ENCODE measurements around the gene GALK2.

Gene GALK2

DNA sequence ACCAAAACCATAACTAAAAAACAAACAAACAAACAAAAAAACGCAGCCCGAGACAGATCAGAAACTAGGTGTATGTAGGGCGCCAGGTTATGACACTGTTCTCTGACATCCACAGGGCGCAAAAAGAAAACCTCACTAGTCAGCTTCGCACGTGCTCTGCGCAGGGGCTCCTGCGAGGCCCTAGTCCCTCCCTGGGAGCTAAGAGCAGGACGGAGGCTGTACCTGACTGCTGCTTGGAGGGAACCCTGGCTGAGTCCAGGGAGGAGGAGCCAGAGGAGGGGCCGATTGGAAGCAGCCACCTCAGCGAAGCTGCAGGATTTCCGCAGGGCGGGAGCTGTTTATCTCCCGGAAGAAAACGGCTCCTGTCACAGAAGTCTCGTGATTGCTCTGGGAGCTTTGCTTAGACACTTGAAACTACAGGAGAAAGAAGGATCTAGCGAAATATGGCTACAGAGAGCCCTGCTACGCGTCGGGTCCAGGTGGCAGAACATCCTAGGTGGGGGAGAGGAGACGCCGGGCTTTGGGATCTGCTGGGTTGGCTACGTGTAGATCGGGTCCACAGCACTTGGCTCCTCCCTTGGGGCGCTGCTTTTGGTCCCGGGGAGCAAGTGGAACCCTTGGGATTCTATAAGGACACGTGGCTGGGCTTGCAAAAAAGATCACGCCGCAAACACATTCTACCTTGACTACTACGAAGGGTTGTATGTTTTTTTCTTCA is at the start of gene GALK2:
GALK2 (plus strand) TSS at position 368 of the 718 bp plus-strand sequence; CDS start at position 444, 76 bp downstream.
- Histone ChIP-seq H3K36me3 (ENCODE audit: control insufficient read depth in 2 of 2, insufficient read depth in 1 of 2, low read length in 2 of 2) (no peaks in the 10 kb centered on the region), H3K27ac (ENCODE audit: extremely low read depth, low read depth, low read length) (peak within 1 kb of the TSS; percentile 40), H3K9me3 (ENCODE audit: control insufficient read depth, insufficient read depth, low read depth, low read length) (no peaks in the 10 kb centered on the region), H3K4me3 (ENCODE audit: low read depth, low read length) (peak within 1 kb of the TSS; percentile 65), H3K4me1 (ENCODE audit: control insufficient read depth, insufficient read depth, low read length) (no peaks in the 10 kb centered on the region)
- CTCF ChIA-PET, result interaction anchor here (0.6 kb wide), 2 partner anchors 13 to 60 kb away, joined by 3 read pairs; no protein-coding TSS in a partner anchor
- POLR2A ChIA-PET, result interaction anchor here (0.8 to 1.8 kb wide), 5 partner anchors 9 to 359 kb away, joined by 3 to 27 read pairs (median 4); partner anchors contain the start of genes CEP152, COPS2 and EID1
- TF ChIP-seq ZBTB21 (tag by site-specific recombination; IDR thresholded peaks at IDR 0.05) (0 out of 2 replicates have a peak, but pooled peaks have one; percentile 38), ZIC2 (tag by site-specific recombination; IDR thresholded peaks at IDR 0.05) (peak; percentile 55), ZNF366 (tag by site-specific recombination; conservative IDR thresholded peaks at IDR 0.05) (peak; percentile 62; the same call in 1 of the 2 replicates), KLF7 (tag by site-specific recombination; IDR thresholded peaks at IDR 0.05; ENCODE audit: borderline replicate concordance) (no peak), SP7 (tag by site-specific recombination; IDR thresholded peaks at IDR 0.05) (0 out of 2 replicates have a peak, but pooled peaks have one; percentile 24), ZNF629 (tag by site-specific recombination; IDR thresholded peaks at IDR 0.05) (peak; percentile 85), ZBTB17 (tag by site-specific recombination; IDR thresholded peaks at IDR 0.05) (peak; percentile 93), ZNF621 (tag by site-specific recombination; IDR thresholded peaks at IDR 0.05) (no peak), GLIS1 (tag by site-specific recombination; IDR thresholded peaks at IDR 0.05) (peak; percentile 45), ZSCAN30 (tag by site-specific recombination; IDR thresholded peaks at IDR 0.05) (peak; percentile 70), ZNF174 (tag by site-specific recombination; IDR thresholded peaks at IDR 0.05) (no peak), TRIM28 (IDR thresholded peaks at IDR 0.05; ENCODE audit: borderline replicate concordance, low read length) (0 out of 2 replicates have a peak, but pooled peaks have one; percentile 24), KLF8 (tag by site-specific recombination; IDR thresholded peaks at IDR 0.05) (0 out of 2 replicates have a peak, but pooled peaks have one; percentile 15), ZNF501 (tag by site-specific recombination; IDR thresholded peaks at IDR 0.05) (peak; percentile 56; the same call in 1 of the 2 replicates), ZNF701 (tag by site-specific recombination; IDR thresholded peaks at IDR 0.05) (no peak), ZNF600 (tag by site-specific recombination; IDR thresholded peaks at IDR 0.05) (peak; percentile 82), ZEB2 (tag by site-specific recombination; IDR thresholded peaks at IDR 0.05) (peak; percentile 35; the same call in 1 of the 2 replicates)
- TF ChIP-seq, protein P1, sequence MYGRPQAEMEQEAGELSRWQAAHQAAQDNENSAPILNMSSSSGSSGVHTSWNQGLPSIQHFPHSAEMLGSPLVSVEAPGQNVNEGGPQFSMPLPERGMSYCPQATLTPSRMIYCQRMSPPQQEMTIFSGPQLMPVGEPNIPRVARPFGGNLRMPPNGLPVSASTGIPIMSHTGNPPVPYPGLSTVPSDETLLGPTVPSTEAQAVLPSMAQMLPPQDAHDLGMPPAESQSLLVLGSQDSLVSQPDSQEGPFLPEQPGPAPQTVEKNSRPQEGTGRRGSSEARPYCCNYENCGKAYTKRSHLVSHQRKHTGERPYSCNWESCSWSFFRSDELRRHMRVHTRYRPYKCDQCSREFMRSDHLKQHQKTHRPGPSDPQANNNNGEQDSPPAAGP (tag by site-specific recombination; IDR thresholded peaks at IDR 0.05), result peak; percentile 38; the same call in 1 of the 2 replicates
- TF ChIP-seq, protein P2, sequence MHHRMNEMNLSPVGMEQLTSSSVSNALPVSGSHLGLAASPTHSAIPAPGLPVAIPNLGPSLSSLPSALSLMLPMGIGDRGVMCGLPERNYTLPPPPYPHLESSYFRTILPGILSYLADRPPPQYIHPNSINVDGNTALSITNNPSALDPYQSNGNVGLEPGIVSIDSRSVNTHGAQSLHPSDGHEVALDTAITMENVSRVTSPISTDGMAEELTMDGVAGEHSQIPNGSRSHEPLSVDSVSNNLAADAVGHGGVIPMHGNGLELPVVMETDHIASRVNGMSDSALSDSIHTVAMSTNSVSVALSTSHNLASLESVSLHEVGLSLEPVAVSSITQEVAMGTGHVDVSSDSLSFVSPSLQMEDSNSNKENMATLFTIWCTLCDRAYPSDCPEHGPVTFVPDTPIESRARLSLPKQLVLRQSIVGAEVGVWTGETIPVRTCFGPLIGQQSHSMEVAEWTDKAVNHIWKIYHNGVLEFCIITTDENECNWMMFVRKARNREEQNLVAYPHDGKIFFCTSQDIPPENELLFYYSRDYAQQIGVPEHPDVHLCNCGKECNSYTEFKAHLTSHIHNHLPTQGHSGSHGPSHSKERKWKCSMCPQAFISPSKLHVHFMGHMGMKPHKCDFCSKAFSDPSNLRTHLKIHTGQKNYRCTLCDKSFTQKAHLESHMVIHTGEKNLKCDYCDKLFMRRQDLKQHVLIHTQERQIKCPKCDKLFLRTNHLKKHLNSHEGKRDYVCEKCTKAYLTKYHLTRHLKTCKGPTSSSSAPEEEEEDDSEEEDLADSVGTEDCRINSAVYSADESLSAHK (tag by site-specific recombination; IDR thresholded peaks at IDR 0.05), result peak; percentile 68; the same call in 1 of the 2 replicates
- TF ChIP-seq, protein P3, sequence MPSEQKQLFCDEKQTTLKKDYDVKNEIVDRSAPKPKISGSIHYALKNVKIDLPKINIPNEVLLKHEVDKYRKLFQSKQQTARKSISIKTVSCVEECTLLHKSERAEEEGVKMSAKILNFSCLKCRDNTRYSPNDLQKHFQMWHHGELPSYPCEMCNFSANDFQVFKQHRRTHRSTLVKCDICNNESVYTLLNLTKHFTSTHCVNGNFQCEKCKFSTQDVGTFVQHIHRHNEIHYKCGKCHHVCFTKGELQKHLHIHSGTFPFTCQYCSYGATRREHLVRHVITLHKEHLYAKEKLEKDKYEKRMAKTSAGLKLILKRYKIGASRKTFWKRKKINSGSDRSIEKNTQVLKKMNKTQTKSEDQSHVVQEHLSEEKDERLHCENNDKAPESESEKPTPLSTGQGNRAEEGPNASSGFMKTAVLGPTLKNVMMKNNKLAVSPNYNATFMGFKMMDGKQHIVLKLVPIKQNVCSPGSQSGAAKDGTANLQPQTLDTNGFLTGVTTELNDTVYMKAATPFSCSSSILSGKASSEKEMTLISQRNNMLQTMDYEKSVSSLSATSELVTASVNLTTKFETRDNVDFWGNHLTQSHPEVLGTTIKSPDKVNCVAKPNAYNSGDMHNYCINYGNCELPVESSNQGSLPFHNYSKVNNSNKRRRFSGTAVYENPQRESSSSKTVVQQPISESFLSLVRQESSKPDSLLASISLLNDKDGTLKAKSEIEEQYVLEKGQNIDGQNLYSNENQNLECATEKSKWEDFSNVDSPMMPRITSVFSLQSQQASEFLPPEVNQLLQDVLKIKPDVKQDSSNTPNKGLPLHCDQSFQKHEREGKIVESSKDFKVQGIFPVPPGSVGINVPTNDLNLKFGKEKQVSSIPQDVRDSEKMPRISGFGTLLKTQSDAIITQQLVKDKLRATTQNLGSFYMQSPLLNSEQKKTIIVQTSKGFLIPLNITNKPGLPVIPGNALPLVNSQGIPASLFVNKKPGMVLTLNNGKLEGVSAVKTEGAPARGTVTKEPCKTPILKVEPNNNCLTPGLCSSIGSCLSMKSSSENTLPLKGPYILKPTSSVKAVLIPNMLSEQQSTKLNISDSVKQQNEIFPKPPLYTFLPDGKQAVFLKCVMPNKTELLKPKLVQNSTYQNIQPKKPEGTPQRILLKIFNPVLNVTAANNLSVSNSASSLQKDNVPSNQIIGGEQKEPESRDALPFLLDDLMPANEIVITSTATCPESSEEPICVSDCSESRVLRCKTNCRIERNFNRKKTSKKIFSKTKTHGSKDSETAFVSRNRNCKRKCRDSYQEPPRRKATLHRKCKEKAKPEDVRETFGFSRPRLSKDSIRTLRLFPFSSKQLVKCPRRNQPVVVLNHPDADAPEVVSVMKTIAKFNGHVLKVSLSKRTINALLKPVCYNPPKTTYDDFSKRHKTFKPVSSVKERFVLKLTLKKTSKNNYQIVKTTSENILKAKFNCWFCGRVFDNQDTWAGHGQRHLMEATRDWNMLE (tag by site-specific recombination; conservative IDR thresholded peaks at IDR 0.05; ENCODE audit: low read depth), result peak; percentile 51; the same call in 1 of the 2 replicates
- TF ChIP-seq, protein P4, sequence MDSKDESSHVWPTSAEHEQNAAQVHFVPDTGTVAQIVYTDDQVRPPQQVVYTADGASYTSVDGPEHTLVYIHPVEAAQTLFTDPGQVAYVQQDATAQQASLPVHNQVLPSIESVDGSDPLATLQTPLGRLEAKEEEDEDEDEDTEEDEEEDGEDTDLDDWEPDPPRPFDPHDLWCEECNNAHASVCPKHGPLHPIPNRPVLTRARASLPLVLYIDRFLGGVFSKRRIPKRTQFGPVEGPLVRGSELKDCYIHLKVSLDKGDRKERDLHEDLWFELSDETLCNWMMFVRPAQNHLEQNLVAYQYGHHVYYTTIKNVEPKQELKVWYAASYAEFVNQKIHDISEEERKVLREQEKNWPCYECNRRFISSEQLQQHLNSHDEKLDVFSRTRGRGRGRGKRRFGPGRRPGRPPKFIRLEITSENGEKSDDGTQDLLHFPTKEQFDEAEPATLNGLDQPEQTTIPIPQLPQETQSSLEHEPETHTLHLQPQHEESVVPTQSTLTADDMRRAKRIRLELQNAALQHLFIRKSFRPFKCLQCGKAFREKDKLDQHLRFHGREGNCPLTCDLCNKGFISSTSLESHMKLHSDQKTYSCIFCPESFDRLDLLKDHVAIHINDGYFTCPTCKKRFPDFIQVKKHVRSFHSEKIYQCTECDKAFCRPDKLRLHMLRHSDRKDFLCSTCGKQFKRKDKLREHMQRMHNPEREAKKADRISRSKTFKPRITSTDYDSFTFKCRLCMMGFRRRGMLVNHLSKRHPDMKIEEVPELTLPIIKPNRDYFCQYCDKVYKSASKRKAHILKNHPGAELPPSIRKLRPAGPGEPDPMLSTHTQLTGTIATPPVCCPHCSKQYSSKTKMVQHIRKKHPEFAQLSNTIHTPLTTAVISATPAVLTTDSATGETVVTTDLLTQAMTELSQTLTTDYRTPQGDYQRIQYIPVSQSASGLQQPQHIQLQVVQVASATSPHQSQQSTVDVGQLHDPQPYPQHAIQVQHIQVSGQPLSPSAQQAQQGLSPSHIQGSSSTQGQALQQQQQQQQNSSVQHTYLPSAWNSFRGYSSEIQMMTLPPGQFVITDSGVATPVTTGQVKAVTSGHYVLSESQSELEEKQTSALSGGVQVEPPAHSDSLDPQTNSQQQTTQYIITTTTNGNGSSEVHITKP (tag by site-specific recombination; IDR thresholded peaks at IDR 0.05), result peak; percentile 88
- TF ChIP-seq, protein P5, sequence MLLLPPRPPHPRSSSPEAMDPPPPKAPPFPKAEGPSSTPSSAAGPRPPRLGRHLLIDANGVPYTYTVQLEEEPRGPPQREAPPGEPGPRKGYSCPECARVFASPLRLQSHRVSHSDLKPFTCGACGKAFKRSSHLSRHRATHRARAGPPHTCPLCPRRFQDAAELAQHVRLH (tag by site-specific recombination; IDR thresholded peaks at IDR 0.05), result no peak
- TF ChIP-seq, protein P6, sequence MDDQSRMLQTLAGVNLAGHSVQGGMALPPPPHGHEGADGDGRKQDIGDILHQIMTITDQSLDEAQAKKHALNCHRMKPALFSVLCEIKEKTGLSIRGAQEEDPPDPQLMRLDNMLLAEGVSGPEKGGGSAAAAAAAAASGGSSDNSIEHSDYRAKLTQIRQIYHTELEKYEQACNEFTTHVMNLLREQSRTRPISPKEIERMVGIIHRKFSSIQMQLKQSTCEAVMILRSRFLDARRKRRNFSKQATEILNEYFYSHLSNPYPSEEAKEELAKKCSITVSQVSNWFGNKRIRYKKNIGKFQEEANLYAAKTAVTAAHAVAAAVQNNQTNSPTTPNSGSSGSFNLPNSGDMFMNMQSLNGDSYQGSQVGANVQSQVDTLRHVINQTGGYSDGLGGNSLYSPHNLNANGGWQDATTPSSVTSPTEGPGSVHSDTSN (CRISPR knock-in tag; IDR thresholded peaks at IDR 0.05), result 0 out of 2 replicates have a peak, but pooled peaks have one; percentile 34

Data from HEK293 (cell line).